ENCODE results near the gene BARHL2.

The BARHL2 gene

DNA sequence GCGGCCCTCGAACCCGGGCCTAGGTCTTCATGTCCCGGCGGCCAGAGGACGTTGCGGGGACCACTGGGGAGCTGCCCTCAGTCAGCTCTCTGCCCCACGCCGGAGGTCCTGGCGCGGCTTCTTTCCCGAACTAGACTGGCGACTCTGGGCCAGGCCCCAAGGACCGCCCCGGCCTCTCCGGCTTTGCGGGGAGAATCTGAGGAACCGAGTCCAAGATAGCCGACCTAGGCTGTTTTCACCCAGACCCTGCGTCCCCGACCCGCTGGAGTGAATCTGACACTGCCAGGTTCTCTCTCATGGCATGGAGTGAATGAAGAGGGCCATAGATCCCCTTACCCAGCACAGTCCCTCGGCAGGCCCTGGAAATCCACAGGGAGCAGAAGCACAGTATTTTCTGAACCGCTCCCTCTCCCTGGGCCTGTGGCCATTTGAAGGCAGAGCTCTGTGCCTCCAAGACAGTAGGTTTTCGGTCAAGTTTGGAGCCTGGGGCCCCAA lies 9.9 kb upstream of the BARHL2 start:
- no peak overlapping the region for H3K27ac ChIP-seq (replicated peaks; ENCODE audit: low read length)
- H2BK5ac ChIP-seq (ENCODE audit: low read length) = no peak overlapping the region
- H3K23ac ChIP-seq (ENCODE audit: low read depth, low read length, poor library complexity) = peak overlapping the region; percentile 9
- no peak overlapping the region for H2BK15ac ChIP-seq (ENCODE audit: low read length)
- H2AFZ ChIP-seq (ENCODE audit: low read length) = peak overlapping the region; percentile 77
- no peaks in the 10 kb centered on the region for H3K79me1 ChIP-seq (ENCODE audit: low read depth, low read length)
- peak overlapping the region; percentile 13 for H3K18ac ChIP-seq (ENCODE audit: low read length)
- DNase-seq (ENCODE audit: low spot score) = no peak
- H3K4ac ChIP-seq (ENCODE audit: low read length) = no peak overlapping the region
- H3K9me3 ChIP-seq (replicated peaks in 1 of 2; ENCODE audit: control insufficient read depth in 2 of 2, insufficient read depth in 1 of 2, low read depth in 1 of 2, low read length in 2 of 2) = peaks cover 0 to 1% of the 10 kb centered on the region in 2 donors
- no peak overlapping the region for H2BK12ac ChIP-seq (ENCODE audit: low read length)
- H2BK120ac ChIP-seq (ENCODE audit: low read depth, low read length) = no peak overlapping the region
- no peak overlapping the region for H2AK5ac ChIP-seq (ENCODE audit: low read depth, low read length)
- H3K36me3 ChIP-seq (replicated peaks in 1 of 2; ENCODE audit: control insufficient read depth in 2 of 2, insufficient read depth in 2 of 2, low read length in 2 of 2) = no peaks in the 10 kb centered on the region
- H3K4me1 ChIP-seq (ENCODE audit: control insufficient read depth in 2 of 2, insufficient read depth in 1 of 2, low read depth in 1 of 2, low read length in 2 of 2) = peaks cover 5 to 26% of the 10 kb centered on the region in 2 donors
- no peak overlapping the region for H4K8ac ChIP-seq (ENCODE audit: low read depth, low read length)
- whole genome bisulfite sequencing, 2 donors (ENCODE audit: extremely low coverage in 2 of 2, insufficient read length in 2 of 2, insufficient replicate concordance in 1 of 2) = no CpG with 5 or more reads among the region's 25 CpGs
- no peak overlapping the region for H3K4me3 ChIP-seq (ENCODE audit: low read length in 2 of 2)
- no peak overlapping the region for H3K9ac ChIP-seq (ENCODE audit: low read depth, low read length, poor library complexity)
- peak overlapping the region; percentile 28 for H3K4me2 ChIP-seq (ENCODE audit: insufficient read depth, low read length, poor library complexity, severe bottlenecking)
- peaks cover 53 to 99% (median 98%) of the 10 kb centered on the region in 3 experiments for H3K27me3 ChIP-seq (ENCODE audit: control insufficient read depth in 3 of 3, insufficient read depth in 3 of 3, low read depth in 1 of 3, low read length in 3 of 3)
- no peak overlapping the region for H3K14ac ChIP-seq (ENCODE audit: low read length)
- no peak overlapping the region for H4K91ac ChIP-seq (ENCODE audit: low read depth, low read length, poor library complexity)

DNA sequence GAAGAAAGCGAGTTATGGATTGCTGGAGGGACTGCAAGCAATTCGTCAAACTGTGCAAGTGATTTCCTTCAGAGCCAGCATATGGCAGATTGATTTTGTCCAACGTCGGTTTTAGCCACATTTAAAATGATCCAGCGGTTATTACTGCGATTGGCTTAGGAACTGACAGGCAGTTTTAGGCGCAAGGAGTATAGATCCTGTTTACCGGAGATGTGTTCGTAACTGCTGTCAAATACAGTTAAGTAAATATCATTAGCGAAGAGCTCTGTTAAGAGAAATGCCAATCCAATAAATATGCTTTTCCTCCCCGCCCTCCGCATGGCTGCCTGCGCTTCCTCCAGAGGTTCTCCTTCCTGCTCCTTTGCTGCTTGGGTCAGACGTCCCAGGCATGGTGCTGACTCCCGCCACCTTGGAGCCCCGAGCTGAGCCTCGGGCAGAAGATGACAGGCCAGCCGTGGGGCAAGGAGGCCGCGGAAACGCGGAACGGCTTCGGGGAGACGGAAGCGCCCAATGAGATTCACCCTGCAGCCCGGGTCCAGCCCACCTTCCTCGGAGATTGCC lies 9.4 kb upstream of the BARHL2 start:
- H2BK5ac ChIP-seq (ENCODE audit: low read length) = no peak overlapping the region
- H4K8ac ChIP-seq (ENCODE audit: low read depth, low read length) = no peak overlapping the region
- H4K91ac ChIP-seq (ENCODE audit: low read depth, low read length, poor library complexity) = no peak overlapping the region
- H2BK12ac ChIP-seq (ENCODE audit: low read length) = no peak overlapping the region
- H3K27me3 ChIP-seq (ENCODE audit: control insufficient read depth in 3 of 3, insufficient read depth in 3 of 3, low read depth in 1 of 3, low read length in 3 of 3) = peaks cover 53 to 99% (median 94%) of the 10 kb centered on the region in 3 experiments
- no peak overlapping the region for H3K14ac ChIP-seq (ENCODE audit: low read length)
- H3K23ac ChIP-seq (ENCODE audit: low read depth, low read length, poor library complexity) = peak overlapping the region; percentile 9
- no peak overlapping the region for H2BK15ac ChIP-seq (ENCODE audit: low read length)
- no peaks in the 10 kb centered on the region for H3K36me3 ChIP-seq (replicated peaks in 1 of 2; ENCODE audit: control insufficient read depth in 2 of 2, insufficient read depth in 2 of 2, low read length in 2 of 2)
- no peak for DNase-seq (ENCODE audit: low spot score)
- no peak overlapping the region for H2BK120ac ChIP-seq (ENCODE audit: low read depth, low read length)
- peak overlapping the region; percentile 13 for H3K18ac ChIP-seq (ENCODE audit: low read length)
- H3K27ac ChIP-seq (replicated peaks; ENCODE audit: low read length) = no peak overlapping the region
- peak overlapping the region; percentile 77 for H2AFZ ChIP-seq (ENCODE audit: low read length)
- no peaks in the 10 kb centered on the region for H3K79me1 ChIP-seq (ENCODE audit: low read depth, low read length)
- H3K9ac ChIP-seq (ENCODE audit: low read depth, low read length, poor library complexity) = no peak overlapping the region
- peaks cover 0 to 2% of the 10 kb centered on the region in 2 donors for H3K9me3 ChIP-seq (replicated peaks in 1 of 2; ENCODE audit: control insufficient read depth in 2 of 2, insufficient read depth in 1 of 2, low read depth in 1 of 2, low read length in 2 of 2)
- no peak overlapping the region for H3K4ac ChIP-seq (ENCODE audit: low read length)
- WGBS, 2 donors (ENCODE audit: extremely low coverage in 2 of 2, insufficient read length in 2 of 2, insufficient replicate concordance in 1 of 2) = no CpG with 5 or more reads among the region's 28 CpGs
- H2AK5ac ChIP-seq (ENCODE audit: low read depth, low read length) = no peak overlapping the region
- no peak overlapping the region for H3K4me3 ChIP-seq (ENCODE audit: low read length in 2 of 2)
- H3K4me1 ChIP-seq (ENCODE audit: control insufficient read depth in 2 of 2, insufficient read depth in 1 of 2, low read depth in 1 of 2, low read length in 2 of 2) = peaks cover 5 to 26% of the 10 kb centered on the region in 2 donors
- peak overlapping the region; percentile 28 for H3K4me2 ChIP-seq (ENCODE audit: insufficient read depth, low read length, poor library complexity, severe bottlenecking)

DNA sequence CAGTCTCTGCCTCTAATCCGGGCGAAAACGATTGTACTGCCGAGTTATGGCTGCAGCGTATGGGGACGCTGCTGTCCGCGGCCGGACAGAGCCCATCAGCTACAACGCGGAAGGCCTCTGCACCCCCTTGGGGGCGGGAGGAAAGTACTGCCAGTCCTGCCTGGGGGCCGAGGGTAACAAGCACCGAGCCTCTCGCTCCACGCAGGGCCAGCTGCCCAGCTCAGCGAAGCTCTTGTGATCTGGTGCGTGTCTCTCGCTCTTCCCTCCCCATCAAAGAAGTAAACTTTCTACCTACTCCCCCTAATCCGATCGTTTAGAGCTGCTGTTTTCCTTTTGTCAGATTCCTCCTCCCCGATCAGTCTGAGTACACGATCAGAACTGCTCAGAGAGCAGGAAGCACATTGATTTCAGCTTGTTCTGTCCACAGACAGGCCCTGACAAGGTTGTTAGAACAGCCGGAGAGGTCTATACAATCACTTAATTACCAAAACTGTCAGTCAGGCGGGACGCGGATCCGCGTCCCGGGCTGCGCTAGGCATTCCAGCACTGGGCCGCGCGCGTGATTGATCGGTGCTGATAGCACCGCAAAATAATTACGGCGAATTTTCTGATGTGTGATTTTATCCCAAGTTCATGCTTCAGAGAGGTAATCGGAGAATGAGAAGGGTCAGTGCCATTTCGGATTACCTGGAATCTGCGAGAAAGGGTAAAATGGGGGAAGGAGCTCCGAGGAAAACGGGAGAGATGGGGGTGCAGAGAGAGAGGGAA lies 8.7 kb upstream of the BARHL2 start:
- H2BK120ac ChIP-seq (ENCODE audit: low read depth, low read length) = no peak overlapping the region
- H3K4me3 ChIP-seq (ENCODE audit: low read length in 2 of 2) = peak overlapping the region in 1 of 2 donors; percentile 35
- no peak overlapping the region for H3K9ac ChIP-seq (ENCODE audit: low read depth, low read length, poor library complexity)
- H3K9me3 ChIP-seq (replicated peaks in 1 of 2; ENCODE audit: control insufficient read depth in 2 of 2, insufficient read depth in 1 of 2, low read depth in 1 of 2, low read length in 2 of 2) = peaks cover 0 to 6% of the 10 kb centered on the region in 2 donors
- H3K4me2 ChIP-seq (ENCODE audit: insufficient read depth, low read length, poor library complexity, severe bottlenecking) = peak overlapping the region; percentile 40
- no peak overlapping the region for H2BK5ac ChIP-seq (ENCODE audit: low read length)
- H3K36me3 ChIP-seq (replicated peaks in 1 of 2; ENCODE audit: control insufficient read depth in 2 of 2, insufficient read depth in 2 of 2, low read length in 2 of 2) = no peaks in the 10 kb centered on the region
- DNase-seq (ENCODE audit: low spot score) = no peak
- no peak overlapping the region for H2AK5ac ChIP-seq (ENCODE audit: low read depth, low read length)
- peaks cover 53 to 99% (median 90%) of the 10 kb centered on the region in 3 experiments for H3K27me3 ChIP-seq (ENCODE audit: control insufficient read depth in 3 of 3, insufficient read depth in 3 of 3, low read depth in 1 of 3, low read length in 3 of 3)
- peak overlapping the region; percentile 46 for H3K18ac ChIP-seq (ENCODE audit: low read length)
- no peaks in the 10 kb centered on the region for H3K79me1 ChIP-seq (ENCODE audit: low read depth, low read length)
- H3K4me1 ChIP-seq (ENCODE audit: control insufficient read depth in 2 of 2, insufficient read depth in 1 of 2, low read depth in 1 of 2, low read length in 2 of 2) = peaks cover 5 to 26% of the 10 kb centered on the region in 2 donors
- H2AFZ ChIP-seq (ENCODE audit: low read length) = peak overlapping the region; percentile 89
- no peak overlapping the region for H3K27ac ChIP-seq (replicated peaks; ENCODE audit: low read length)
- no peak overlapping the region for H4K91ac ChIP-seq (ENCODE audit: low read depth, low read length, poor library complexity)
- no peak overlapping the region for H2BK12ac ChIP-seq (ENCODE audit: low read length)
- no peak overlapping the region for H3K14ac ChIP-seq (ENCODE audit: low read length)
- H2BK15ac ChIP-seq (ENCODE audit: low read length) = no peak overlapping the region
- no peak overlapping the region for H4K8ac ChIP-seq (ENCODE audit: low read depth, low read length)
- WGBS, 2 donors (ENCODE audit: extremely low coverage in 2 of 2, insufficient read length in 2 of 2, insufficient replicate concordance in 1 of 2) = no CpG with 5 or more reads among the region's 44 CpGs
- no peak overlapping the region for H3K4ac ChIP-seq (ENCODE audit: low read length)
- H3K23ac ChIP-seq (ENCODE audit: low read depth, low read length, poor library complexity) = no peak overlapping the region
